GM23338 (cell line): Measurements from ENCODE around the gene BRI3BP. TPM values are rescaled to one million over a fixed set of nuclear protein-coding genes. Genes with fewer than 3 reads are reported as not detected.

ENCODE experiments used
- ATAC-seq: fragments of 200-7000 bp; cut with Tn5 transposase; 3 replicates; pipeline ENCODE4 v1.9.1; 2020
- DNase-seq: peaks from one replicate; pipeline ENCODE4 v3.0.0-alpha.2; 2015; ENCODE audit warnings: low spot score
- H2AFZ ChIP-seq: fragments of 200-600 bp; sonication (generic); 2 replicates; pipeline ENCODE4 v1.8.0; 2016; ENCODE audit warnings: antibody characterized with exemption, mild to moderate bottlenecking, moderate library complexity
- H3F3A ChIP-seq: fragments of 200-600 bp; sonication (generic); replicated peaks from 2 replicates; pipeline ENCODE4 v1.8.0; 2017; ENCODE audit warnings: antibody characterized with exemption, mixed run types, low read depth
- H3K27ac ChIP-seq: fragments of 200-600 bp; sonication (generic); 2 replicates; pipeline ENCODE4 v1.6.1; 2016; ENCODE audit warnings: low read depth
- H3K27me3 ChIP-seq: fragments of 200-600 bp; sonication (generic); 2 replicates; pipeline ENCODE4 v1.8.0; 2016; ENCODE audit warnings: mild to moderate bottlenecking, mixed run types, moderate library complexity; ENCODE audit not compliant: insufficient read depth
- H3K36me3 ChIP-seq: fragments of 200-600 bp; sonication (generic); 2 replicates; pipeline ENCODE4 v1.8.0; 2016; ENCODE audit warnings: mild to moderate bottlenecking; ENCODE audit not compliant: insufficient read depth
- H3K4me1 ChIP-seq: fragments of 200-600 bp; sonication (generic); 2 replicates; pipeline ENCODE4 v1.8.0; 2016; ENCODE audit warnings: mild to moderate bottlenecking, moderate library complexity; ENCODE audit not compliant: insufficient read depth
- H3K4me2 ChIP-seq: fragments of 200-600 bp; sonication (generic); 2 replicates; pipeline ENCODE4 v1.7.1; 2017; ENCODE audit warnings: mixed run types
- H3K4me3 ChIP-seq: fragments of 200-600 bp; sonication (generic); 2 replicates; pipeline ENCODE4 v1.6.1; 2016; ENCODE audit warnings: mixed run types
- H3K79me2 ChIP-seq: fragments of 200-600 bp; sonication (generic); replicated peaks from 2 replicates; pipeline ENCODE4 v1.8.0; 2017; ENCODE audit warnings: mild to moderate bottlenecking; ENCODE audit not compliant: insufficient read depth
- H3K9me2 ChIP-seq: fragments of 200-600 bp; sonication (generic); 2 replicates; pipeline ENCODE4 v1.8.0; 2017; ENCODE audit not compliant: insufficient read depth
- H4K20me1 ChIP-seq: fragments of 200-600 bp; sonication (generic); replicated peaks from 2 replicates; pipeline ENCODE4 v1.8.0; 2017; ENCODE audit warnings: mild to moderate bottlenecking; ENCODE audit not compliant: insufficient read depth
- H3K27ac Mint-ChIP-seq: 2 replicates; pipeline ENCODE4 v1.8.0; 2020; ENCODE audit warnings: inconsistent platforms, mild to moderate bottlenecking, moderate library complexity, mixed read lengths
- H3K27me3 Mint-ChIP-seq: 3 replicates; pipeline ENCODE4 v1.8.0; 2022; ENCODE audit warnings: low read depth, mild to moderate bottlenecking, moderate library complexity, mixed read lengths, inconsistent platforms; ENCODE audit not compliant: insufficient read depth, poor library complexity
- H3K36me3 Mint-ChIP-seq: 3 replicates; pipeline ENCODE4 v1.8.0; 2021; ENCODE audit warnings: low read depth, mild to moderate bottlenecking, inconsistent platforms, moderate library complexity, mixed read lengths
- H3K4me1 Mint-ChIP-seq: 3 replicates; pipeline ENCODE4 v1.8.0; 2020; ENCODE audit warnings: mild to moderate bottlenecking, inconsistent platforms, mixed read lengths
- H3K4me3 Mint-ChIP-seq: 3 replicates; pipeline ENCODE4 v1.8.0; 2021; ENCODE audit warnings: moderate library complexity, mild to moderate bottlenecking, inconsistent platforms, mixed read lengths
- H3K9me3 Mint-ChIP-seq: 3 replicates; pipeline ENCODE4 v1.8.0; 2020; ENCODE audit warnings: moderate library complexity, mild to moderate bottlenecking, inconsistent platforms, mixed read lengths
- CREB1 ChIP-seq: fragments of 250-450 bp; sonication (Bioruptor Pico); IDR thresholded peaks from 2 replicates; pipeline ENCODE4 v1.5.0; 2020; ENCODE audit warnings: low read depth, mild to moderate bottlenecking, moderate library complexity
- EZH2 ChIP-seq: fragments of 200-600 bp; sonication (generic); IDR thresholded peaks from one replicate; pipeline ENCODE4 v1.8.0; 2017; ENCODE audit warnings: antibody characterized with exemption, mild to moderate bottlenecking, low read depth; ENCODE audit not compliant: unreplicated experiment
- EZH2phosphoT487 ChIP-seq: fragments of 200-600 bp; sonication (generic); IDR thresholded peaks from one replicate; pipeline ENCODE4 v1.8.1; 2018; ENCODE audit warnings: antibody characterized with exemption; ENCODE audit not compliant: unreplicated experiment
- JUNB ChIP-seq: IDR thresholded peaks from one replicate; pipeline ENCODE4 v1.6.1; 2016; ENCODE audit warnings: antibody characterized with exemption; ENCODE audit not compliant: unreplicated experiment
- POLR2AphosphoS5 ChIP-seq: IDR thresholded peaks from 2 replicates; pipeline ENCODE4 v1.6.1; 2016; ENCODE audit warnings: antibody characterized with exemption, low read depth
- STAT1 ChIP-seq: IDR thresholded peaks from one replicate; pipeline ENCODE4 v1.6.1; 2016; ENCODE audit warnings: antibody characterized with exemption; ENCODE audit not compliant: unreplicated experiment
- ZNF331 ChIP-seq: fragments of 250-450 bp; sonication (Bioruptor Pico); IDR thresholded peaks from 2 replicates; pipeline ENCODE4 v1.5.0; 2020; ENCODE audit warnings: low read depth, mild to moderate bottlenecking, moderate library complexity
- polyA plus RNA-seq: library from polyadenylated mRNA; unstranded; fragments of >200 nt; fragmentation: Nextera tagmentation; extraction: Ambion mirVana; gene quantifications from 2 replicates; pipeline ENCODE4 v1.2.1, GENCODE V29; 2016
- total RNA-seq: library from RNA; depleted of rRNA; stranded (reverse); fragments of >200 nt; shearing (Covaris generic); gene quantifications from 2 replicates; pipeline ENCODE4 v1.2.3, GENCODE V29; 2014
- TF ChIP-seq, protein P1 (sequence below), 2 experiments: fragments of 200-600 bp in 1 of 2; sonication (generic) in 1 of 2; conservative IDR thresholded peaks; 2 replicates each; pipeline versions ENCODE4 v1.5.1 to v1.6.1; 2016 to 2017; ENCODE audit warnings: antibody characterized with exemption in 2 of 2, low read depth in 2 of 2, mild to moderate bottlenecking in 2 of 2, moderate library complexity in 1 of 2
- TF ChIP-seq, protein P2 (sequence below): IDR thresholded peaks from one replicate; pipeline ENCODE4 v1.6.1; 2018; ENCODE audit warnings: antibody characterized with exemption; ENCODE audit not compliant: unreplicated experiment
- TF ChIP-seq, protein P3 (sequence below): fragments of 250-450 bp; sonication (Bioruptor Pico); IDR thresholded peaks from 2 replicates; pipeline ENCODE4 v1.5.0; 2020; ENCODE audit warnings: mild to moderate bottlenecking, moderate library complexity
- TF ChIP-seq, protein P4 (sequence below): IDR thresholded peaks from 2 replicates; pipeline ENCODE4 v1.6.1; 2016; ENCODE audit warnings: antibody characterized with exemption

Gene BRI3BP
- total and polyA plus RNA-seq, 2 experiments from 2014 or later: 5.8 to 10.7 TPM

DNA sequence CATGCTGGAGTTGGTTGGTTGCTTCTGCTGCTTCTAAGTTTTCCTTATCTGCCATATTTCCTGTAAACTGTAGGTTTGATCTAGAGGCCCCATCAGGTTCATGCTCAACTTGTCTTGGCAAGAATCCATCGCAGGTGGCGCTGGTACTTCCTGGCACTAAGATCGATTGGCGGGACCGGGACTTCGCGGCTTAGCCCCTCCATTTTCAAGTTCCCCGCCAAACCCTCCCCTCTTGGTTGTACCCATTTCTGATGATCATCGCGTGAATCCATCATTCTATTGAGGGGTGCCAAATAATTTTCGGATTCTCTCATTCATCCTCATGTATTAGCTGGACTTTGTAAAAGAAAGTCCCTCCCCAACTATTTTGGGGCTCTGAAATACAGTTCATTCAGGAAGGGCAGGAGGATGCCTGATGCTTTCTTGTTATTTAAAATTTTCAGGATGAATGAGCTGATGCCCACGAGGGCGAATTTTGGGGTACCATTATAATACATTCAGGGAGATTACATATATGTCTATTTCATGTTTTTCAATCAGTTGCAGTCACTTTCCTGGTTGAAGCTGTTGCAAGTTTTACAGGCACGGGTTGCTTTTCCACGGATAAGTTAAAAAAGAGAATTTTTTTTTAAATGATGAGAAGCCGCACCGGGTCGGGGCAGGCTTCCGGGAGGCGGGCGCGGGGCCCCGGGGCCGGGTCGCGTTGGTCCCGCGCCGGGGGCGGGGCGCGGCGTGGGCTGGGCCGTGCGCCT is 395 bp upstream of the BRI3BP start:
- no peaks in the 10 kb centered on the region for H3K9me2 ChIP-seq
- H3F3A ChIP-seq: peaks cover 11% of the 10 kb centered on the region
- H2AFZ ChIP-seq: peak overlapping the region; percentile 86
- peak overlapping the region; percentile 37; the same call in 1 of the 2 replicates for H3K27ac Mint-ChIP-seq
- H3K4me2 ChIP-seq: peak overlapping the region; percentile 88
- H3K27me3 ChIP-seq: no peaks in the 10 kb centered on the region; the same call in 1 of the 2 replicates
- TF ChIP-seq STAT1: no peak
- TF ChIP-seq CREB1 (CRISPR knock-in tag): no peak
- peak; percentile 48; the same call in 1 of the 2 replicates for TF ChIP-seq POLR2AphosphoS5
- TF ChIP-seq EZH2: no peak
- TF ChIP-seq, protein P1, sequence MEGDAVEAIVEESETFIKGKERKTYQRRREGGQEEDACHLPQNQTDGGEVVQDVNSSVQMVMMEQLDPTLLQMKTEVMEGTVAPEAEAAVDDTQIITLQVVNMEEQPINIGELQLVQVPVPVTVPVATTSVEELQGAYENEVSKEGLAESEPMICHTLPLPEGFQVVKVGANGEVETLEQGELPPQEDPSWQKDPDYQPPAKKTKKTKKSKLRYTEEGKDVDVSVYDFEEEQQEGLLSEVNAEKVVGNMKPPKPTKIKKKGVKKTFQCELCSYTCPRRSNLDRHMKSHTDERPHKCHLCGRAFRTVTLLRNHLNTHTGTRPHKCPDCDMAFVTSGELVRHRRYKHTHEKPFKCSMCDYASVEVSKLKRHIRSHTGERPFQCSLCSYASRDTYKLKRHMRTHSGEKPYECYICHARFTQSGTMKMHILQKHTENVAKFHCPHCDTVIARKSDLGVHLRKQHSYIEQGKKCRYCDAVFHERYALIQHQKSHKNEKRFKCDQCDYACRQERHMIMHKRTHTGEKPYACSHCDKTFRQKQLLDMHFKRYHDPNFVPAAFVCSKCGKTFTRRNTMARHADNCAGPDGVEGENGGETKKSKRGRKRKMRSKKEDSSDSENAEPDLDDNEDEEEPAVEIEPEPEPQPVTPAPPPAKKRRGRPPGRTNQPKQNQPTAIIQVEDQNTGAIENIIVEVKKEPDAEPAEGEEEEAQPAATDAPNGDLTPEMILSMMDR (conservative IDR thresholded peaks at IDR 0.05; ENCODE audit: low read depth in 2 of 2): peak; percentile 72 to 73
- TF ChIP-seq, protein P2, sequence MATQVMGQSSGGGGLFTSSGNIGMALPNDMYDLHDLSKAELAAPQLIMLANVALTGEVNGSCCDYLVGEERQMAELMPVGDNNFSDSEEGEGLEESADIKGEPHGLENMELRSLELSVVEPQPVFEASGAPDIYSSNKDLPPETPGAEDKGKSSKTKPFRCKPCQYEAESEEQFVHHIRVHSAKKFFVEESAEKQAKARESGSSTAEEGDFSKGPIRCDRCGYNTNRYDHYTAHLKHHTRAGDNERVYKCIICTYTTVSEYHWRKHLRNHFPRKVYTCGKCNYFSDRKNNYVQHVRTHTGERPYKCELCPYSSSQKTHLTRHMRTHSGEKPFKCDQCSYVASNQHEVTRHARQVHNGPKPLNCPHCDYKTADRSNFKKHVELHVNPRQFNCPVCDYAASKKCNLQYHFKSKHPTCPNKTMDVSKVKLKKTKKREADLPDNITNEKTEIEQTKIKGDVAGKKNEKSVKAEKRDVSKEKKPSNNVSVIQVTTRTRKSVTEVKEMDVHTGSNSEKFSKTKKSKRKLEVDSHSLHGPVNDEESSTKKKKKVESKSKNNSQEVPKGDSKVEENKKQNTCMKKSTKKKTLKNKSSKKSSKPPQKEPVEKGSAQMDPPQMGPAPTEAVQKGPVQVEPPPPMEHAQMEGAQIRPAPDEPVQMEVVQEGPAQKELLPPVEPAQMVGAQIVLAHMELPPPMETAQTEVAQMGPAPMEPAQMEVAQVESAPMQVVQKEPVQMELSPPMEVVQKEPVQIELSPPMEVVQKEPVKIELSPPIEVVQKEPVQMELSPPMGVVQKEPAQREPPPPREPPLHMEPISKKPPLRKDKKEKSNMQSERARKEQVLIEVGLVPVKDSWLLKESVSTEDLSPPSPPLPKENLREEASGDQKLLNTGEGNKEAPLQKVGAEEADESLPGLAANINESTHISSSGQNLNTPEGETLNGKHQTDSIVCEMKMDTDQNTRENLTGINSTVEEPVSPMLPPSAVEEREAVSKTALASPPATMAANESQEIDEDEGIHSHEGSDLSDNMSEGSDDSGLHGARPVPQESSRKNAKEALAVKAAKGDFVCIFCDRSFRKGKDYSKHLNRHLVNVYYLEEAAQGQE: no peak
- TF ChIP-seq ZNF331: no peak
- TF ChIP-seq, protein P3, sequence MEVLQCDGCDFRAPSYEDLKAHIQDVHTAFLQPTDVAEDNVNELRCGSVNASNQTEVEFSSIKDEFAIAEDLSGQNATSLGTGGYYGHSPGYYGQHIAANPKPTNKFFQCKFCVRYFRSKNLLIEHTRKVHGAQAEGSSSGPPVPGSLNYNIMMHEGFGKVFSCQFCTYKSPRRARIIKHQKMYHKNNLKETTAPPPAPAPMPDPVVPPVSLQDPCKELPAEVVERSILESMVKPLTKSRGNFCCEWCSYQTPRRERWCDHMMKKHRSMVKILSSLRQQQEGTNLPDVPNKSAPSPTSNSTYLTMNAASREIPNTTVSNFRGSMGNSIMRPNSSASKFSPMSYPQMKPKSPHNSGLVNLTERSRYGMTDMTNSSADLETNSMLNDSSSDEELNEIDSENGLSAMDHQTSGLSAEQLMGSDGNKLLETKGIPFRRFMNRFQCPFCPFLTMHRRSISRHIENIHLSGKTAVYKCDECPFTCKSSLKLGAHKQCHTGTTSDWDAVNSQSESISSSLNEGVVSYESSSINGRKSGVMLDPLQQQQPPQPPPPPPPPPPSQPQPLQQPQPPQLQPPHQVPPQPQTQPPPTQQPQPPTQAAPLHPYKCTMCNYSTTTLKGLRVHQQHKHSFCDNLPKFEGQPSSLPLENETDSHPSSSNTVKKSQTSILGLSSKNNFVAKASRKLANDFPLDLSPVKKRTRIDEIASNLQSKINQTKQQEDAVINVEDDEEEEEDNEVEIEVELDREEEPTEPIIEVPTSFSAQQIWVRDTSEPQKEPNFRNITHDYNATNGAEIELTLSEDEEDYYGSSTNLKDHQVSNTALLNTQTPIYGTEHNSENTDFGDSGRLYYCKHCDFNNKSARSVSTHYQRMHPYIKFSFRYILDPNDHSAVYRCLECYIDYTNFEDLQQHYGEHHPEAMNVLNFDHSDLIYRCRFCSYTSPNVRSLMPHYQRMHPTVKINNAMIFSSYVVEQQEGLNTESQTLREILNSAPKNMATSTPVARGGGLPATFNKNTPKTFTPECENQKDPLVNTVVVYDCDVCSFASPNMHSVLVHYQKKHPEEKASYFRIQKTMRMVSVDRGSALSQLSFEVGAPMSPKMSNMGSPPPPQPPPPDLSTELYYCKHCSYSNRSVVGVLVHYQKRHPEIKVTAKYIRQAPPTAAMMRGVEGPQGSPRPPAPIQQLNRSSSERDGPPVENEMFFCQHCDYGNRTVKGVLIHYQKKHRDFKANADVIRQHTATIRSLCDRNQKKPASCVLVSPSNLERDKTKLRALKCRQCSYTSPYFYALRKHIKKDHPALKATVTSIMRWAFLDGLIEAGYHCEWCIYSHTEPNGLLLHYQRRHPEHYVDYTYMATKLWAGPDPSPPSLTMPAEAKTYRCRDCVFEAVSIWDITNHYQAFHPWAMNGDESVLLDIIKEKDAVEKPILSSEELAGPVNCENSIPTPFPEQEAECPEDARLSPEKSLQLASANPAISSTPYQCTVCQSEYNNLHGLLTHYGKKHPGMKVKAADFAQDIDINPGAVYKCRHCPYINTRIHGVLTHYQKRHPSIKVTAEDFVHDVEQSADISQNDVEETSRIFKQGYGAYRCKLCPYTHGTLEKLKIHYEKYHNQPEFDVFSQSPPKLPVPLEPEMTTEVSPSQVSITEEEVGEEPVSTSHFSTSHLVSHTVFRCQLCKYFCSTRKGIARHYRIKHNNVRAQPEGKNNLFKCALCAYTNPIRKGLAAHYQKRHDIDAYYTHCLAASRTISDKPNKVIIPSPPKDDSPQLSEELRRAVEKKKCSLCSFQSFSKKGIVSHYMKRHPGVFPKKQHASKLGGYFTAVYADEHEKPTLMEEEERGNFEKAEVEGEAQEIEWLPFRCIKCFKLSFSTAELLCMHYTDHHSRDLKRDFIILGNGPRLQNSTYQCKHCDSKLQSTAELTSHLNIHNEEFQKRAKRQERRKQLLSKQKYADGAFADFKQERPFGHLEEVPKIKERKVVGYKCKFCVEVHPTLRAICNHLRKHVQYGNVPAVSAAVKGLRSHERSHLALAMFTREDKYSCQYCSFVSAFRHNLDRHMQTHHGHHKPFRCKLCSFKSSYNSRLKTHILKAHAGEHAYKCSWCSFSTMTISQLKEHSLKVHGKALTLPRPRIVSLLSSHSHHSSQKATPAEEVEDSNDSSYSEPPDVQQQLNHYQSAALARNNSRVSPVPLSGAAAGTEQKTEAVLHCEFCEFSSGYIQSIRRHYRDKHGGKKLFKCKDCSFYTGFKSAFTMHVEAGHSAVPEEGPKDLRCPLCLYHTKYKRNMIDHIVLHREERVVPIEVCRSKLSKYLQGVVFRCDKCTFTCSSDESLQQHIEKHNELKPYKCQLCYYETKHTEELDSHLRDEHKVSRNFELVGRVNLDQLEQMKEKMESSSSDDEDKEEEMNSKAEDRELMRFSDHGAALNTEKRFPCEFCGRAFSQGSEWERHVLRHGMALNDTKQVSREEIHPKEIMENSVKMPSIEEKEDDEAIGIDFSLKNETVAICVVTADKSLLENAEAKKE: no peak
- TF ChIP-seq, protein P4, sequence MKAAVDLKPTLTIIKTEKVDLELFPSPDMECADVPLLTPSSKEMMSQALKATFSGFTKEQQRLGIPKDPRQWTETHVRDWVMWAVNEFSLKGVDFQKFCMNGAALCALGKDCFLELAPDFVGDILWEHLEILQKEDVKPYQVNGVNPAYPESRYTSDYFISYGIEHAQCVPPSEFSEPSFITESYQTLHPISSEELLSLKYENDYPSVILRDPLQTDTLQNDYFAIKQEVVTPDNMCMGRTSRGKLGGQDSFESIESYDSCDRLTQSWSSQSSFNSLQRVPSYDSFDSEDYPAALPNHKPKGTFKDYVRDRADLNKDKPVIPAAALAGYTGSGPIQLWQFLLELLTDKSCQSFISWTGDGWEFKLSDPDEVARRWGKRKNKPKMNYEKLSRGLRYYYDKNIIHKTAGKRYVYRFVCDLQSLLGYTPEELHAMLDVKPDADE: peak; percentile 56; the same call in 1 of the 2 replicates
- TF ChIP-seq EZH2phosphoT487: no peak
- TF ChIP-seq JUNB: no peak
- H4K20me1 ChIP-seq: peaks cover 5% of the 10 kb centered on the region; the same call in 1 of the 2 replicates
- no peaks in the 10 kb centered on the region; the same call in 2 of the 3 replicates for H3K36me3 Mint-ChIP-seq
- H3K4me3 ChIP-seq: peak overlapping the region; percentile 63
- peaks cover 27% of the 10 kb centered on the region for H3K27me3 Mint-ChIP-seq
- H3K4me3 Mint-ChIP-seq: peak overlapping the region; percentile 80
- no peaks in the 10 kb centered on the region for H3K9me3 Mint-ChIP-seq
- ATAC-seq: peak; percentile 52
- H3K27ac ChIP-seq: peak overlapping the region; percentile 34; the same call in 1 of the 2 replicates
- H3K4me1 ChIP-seq: peaks cover 21% of the 10 kb centered on the region
- H3K36me3 ChIP-seq: no peaks in the 10 kb centered on the region
- H3K4me1 Mint-ChIP-seq: peaks cover 19% of the 10 kb centered on the region; the same call in 2 of the 3 replicates
- H3K79me2 ChIP-seq: peaks cover 46% of the 10 kb centered on the region
- peak; percentile 97 for DNase-seq
